H9 (cell line): ENCODE measurements around the gene DNAJC7. TPM values are rescaled to one million over a fixed set of nuclear protein-coding genes. Genes with fewer than 3 reads are reported as not detected.

Experiments used
- DNase-seq: peaks from one replicate; pipeline ENCODE4 v3.0.0-alpha.2; 2017
- H2AFZ ChIP-seq: one replicate; pipeline ENCODE4 v1.6.1; 2013; ENCODE audit warnings: mild to moderate bottlenecking, low read length, control low read depth, moderate library complexity
- H2AK5ac ChIP-seq: 2 replicates; pipeline ENCODE4 v1.6.1; 2013; ENCODE audit warnings: low read length, control low read depth, mixed read lengths; ENCODE audit not compliant: insufficient read length
- H2BK120ac ChIP-seq: one replicate; pipeline ENCODE4 v1.6.1; 2013; ENCODE audit warnings: low read depth, mild to moderate bottlenecking, low read length, control low read depth, inconsistent platforms; ENCODE audit not compliant: poor library complexity, severe bottlenecking
- H2BK12ac ChIP-seq: 2 replicates; pipeline ENCODE4 v1.6.1; 2013; ENCODE audit warnings: low read length, control low read depth, mixed read lengths, low read depth; ENCODE audit not compliant: insufficient read length
- H2BK15ac ChIP-seq: 2 replicates; pipeline ENCODE4 v1.6.1; 2013; ENCODE audit warnings: low read depth, low read length, control low read depth
- H2BK20ac ChIP-seq: one replicate; pipeline ENCODE4 v1.6.1; 2013; ENCODE audit warnings: low read depth, mild to moderate bottlenecking, low read length, control low read depth, inconsistent platforms; ENCODE audit not compliant: poor library complexity, severe bottlenecking
- H2BK5ac ChIP-seq: 2 replicates; pipeline ENCODE4 v1.6.1; 2013; ENCODE audit warnings: low read length, control low read depth, mixed read lengths; ENCODE audit not compliant: insufficient read length
- H3K14ac ChIP-seq: 2 replicates; pipeline ENCODE4 v1.6.1; 2013; ENCODE audit warnings: low read length, control low read depth; ENCODE audit not compliant: insufficient read depth
- H3K18ac ChIP-seq: 2 replicates; pipeline ENCODE4 v1.6.1; 2013; ENCODE audit warnings: low read depth, mild to moderate bottlenecking, mixed read lengths, low read length, control low read depth; ENCODE audit not compliant: insufficient read length
- H3K23ac ChIP-seq: 2 replicates; pipeline ENCODE4 v1.6.1; 2013; ENCODE audit warnings: low read length, control low read depth, mixed read lengths, low read depth; ENCODE audit not compliant: insufficient read length
- H3K23me2 ChIP-seq: 2 replicates; pipeline ENCODE4 v1.6.1; 2013; ENCODE audit warnings: low read depth, mild to moderate bottlenecking, mixed read lengths, low read length, control low read depth; ENCODE audit not compliant: insufficient read length, poor library complexity, severe bottlenecking
- H3K27ac ChIP-seq: 2 replicates; pipeline ENCODE4 v1.5.1; 2013; ENCODE audit warnings: low read length, control low read depth, mixed read lengths, low read depth; ENCODE audit not compliant: insufficient read length
- H3K27me3 ChIP-seq: 2 replicates; pipeline ENCODE4 v1.6.1; 2013; ENCODE audit warnings: low read length, control low read depth, inconsistent platforms; ENCODE audit not compliant: insufficient read depth
- H3K4ac ChIP-seq: 2 replicates; pipeline ENCODE4 v1.6.1; 2013; ENCODE audit warnings: low read depth, mild to moderate bottlenecking, control low read depth, inconsistent platforms, low read length, moderate library complexity
- H3K4me1 ChIP-seq: 2 replicates; pipeline ENCODE4 v1.6.1; 2013; ENCODE audit warnings: low read length, control low read depth, inconsistent platforms; ENCODE audit not compliant: insufficient read depth
- H3K4me2 ChIP-seq: 2 replicates; pipeline ENCODE4 v1.6.1; 2013; ENCODE audit warnings: low read length, control low read depth, mixed read lengths; ENCODE audit not compliant: insufficient read length, insufficient read depth
- H3K56ac ChIP-seq: 2 replicates; pipeline ENCODE4 v1.6.1; 2013; ENCODE audit warnings: low read depth, mild to moderate bottlenecking, mixed read lengths, low read length, control low read depth; ENCODE audit not compliant: insufficient read length
- H3K79me1 ChIP-seq: 2 replicates; pipeline ENCODE4 v1.6.1; 2013; ENCODE audit warnings: low read depth, mild to moderate bottlenecking, moderate library complexity, low read length, control low read depth, inconsistent platforms; ENCODE audit not compliant: insufficient read depth, poor library complexity, severe bottlenecking
- H3K79me2 ChIP-seq: 2 replicates; pipeline ENCODE4 v1.6.1; 2013; ENCODE audit warnings: low read length, control low read depth, inconsistent platforms; ENCODE audit not compliant: insufficient read depth
- H3K9ac ChIP-seq: 2 replicates; pipeline ENCODE4 v1.6.1; 2013; ENCODE audit warnings: low read length, control low read depth, mixed read lengths; ENCODE audit not compliant: insufficient read length; ENCODE audit errors: extremely low read depth
- H3K9me3 ChIP-seq: one replicate; pipeline ENCODE4 v1.6.1; 2013; ENCODE audit warnings: low read depth, low read length, inconsistent platforms; ENCODE audit not compliant: control insufficient read depth
- H3T11ph ChIP-seq: one replicate; pipeline ENCODE4 v1.6.1; 2013; ENCODE audit warnings: mild to moderate bottlenecking, low read length, control low read depth, inconsistent platforms
- H4K20me1 ChIP-seq: one replicate; pipeline ENCODE4 v1.6.1; 2013; ENCODE audit not compliant: control insufficient read depth, insufficient read length, insufficient read depth
- H4K5ac ChIP-seq: 2 replicates; pipeline ENCODE4 v1.6.1; 2013; ENCODE audit warnings: low read depth, mild to moderate bottlenecking, mixed read lengths, low read length, control low read depth; ENCODE audit not compliant: insufficient read length
- H4K8ac ChIP-seq: replicated peaks from 2 replicates; pipeline ENCODE4 v1.6.1; 2013; ENCODE audit warnings: low read length, control low read depth, mixed read lengths, low read depth; ENCODE audit not compliant: insufficient read length
- H4K91ac ChIP-seq: 2 replicates; pipeline ENCODE4 v1.6.1; 2013; ENCODE audit warnings: low read depth, mild to moderate bottlenecking, moderate library complexity, mixed read lengths, low read length, control low read depth; ENCODE audit not compliant: insufficient read length
- H3K27ac Mint-ChIP-seq, 3 experiments: 2 replicates in 2 of 3; 3 replicates in 1 of 3; pipeline ENCODE4 v1.8.0; 2020 to 2021; ENCODE audit warnings: mixed read lengths in 3 of 3, mild to moderate bottlenecking in 1 of 3, moderate library complexity in 1 of 3
- H3K27me3 Mint-ChIP-seq: 2 replicates; pipeline ENCODE4 v1.8.0; 2021; ENCODE audit warnings: low read depth, mild to moderate bottlenecking, moderate library complexity, mixed read lengths
- H3K36me3 Mint-ChIP-seq, 3 experiments: 2 replicates in 2 of 3; 3 replicates in 1 of 3; pipeline ENCODE4 v1.8.0; 2020 to 2021; ENCODE audit warnings: low read depth in 3 of 3, mixed read lengths in 3 of 3; ENCODE audit not compliant: insufficient read depth in 1 of 3
- H3K4me1 Mint-ChIP-seq, 2 experiments: 2 replicates each; pipeline ENCODE4 v1.8.0; 2020; ENCODE audit warnings: mixed read lengths in 2 of 2
- H3K4me3 Mint-ChIP-seq, 2 experiments: 2 replicates in 1 of 2; 3 replicates in 1 of 2; pipeline ENCODE4 v1.8.0; 2020 to 2021; ENCODE audit warnings: mild to moderate bottlenecking in 2 of 2, mixed read lengths in 2 of 2, moderate library complexity in 1 of 2
- H3K9me3 Mint-ChIP-seq, 2 experiments: 2 replicates in 1 of 2; 3 replicates in 1 of 2; pipeline ENCODE4 v1.8.0; 2020; ENCODE audit warnings: mild to moderate bottlenecking in 2 of 2, mixed read lengths in 2 of 2, moderate library complexity in 1 of 2
- CTCF ChIP-seq: fragments of 200-600 bp; sonication (generic); conservative IDR thresholded peaks from 3 replicates; pipeline ENCODE4 v1.8.0; 2021; ENCODE audit warnings: antibody characterized with exemption, mild to moderate bottlenecking
- WGBS: extraction: QIAGEN DNeasy Blood & Tissue Kit; methylation state at CpG from one replicate; pipeline ENCODE4 v1.1.7; 2013; ENCODE audit warnings: missing lambda C conversion rate, low lambda C conversion rate, mixed read lengths; ENCODE audit not compliant: insufficient read length; ENCODE audit errors: extremely low coverage; 5-methylcytosine and 5-hydroxymethylcytosine counted together
- total RNA-seq: library from RNA; stranded (reverse); gene quantifications from 2 replicates; pipeline ENCODE4 v1.2.1, GENCODE V29; 2021

The DNAJC7 gene
- total RNA-seq, 1 experiment from 2014 or later = 141 TPM

- DNase-seq = no peak
- peak overlapping the region; percentile 55 for H3K4me2 ChIP-seq
- H3K23me2 ChIP-seq = peaks cover 9% of the 10 kb centered on the region
- Mint-ChIP-seq H3K27me3 (peaks cover 33% of the 10 kb centered on the region), H3K27ac (peak overlapping the region in 1 of 3 experiments; percentile 82; a peak in 1 of 7 replicates), H3K4me1 (peaks cover 43 to 52% of the 10 kb centered on the region in 2 experiments), H3K9me3 (no peaks in the 10 kb centered on the region), H3K36me3 (no peaks in the 10 kb centered on the region; a peak in 1 of 7 replicates), H3K4me3 (peak overlapping the region; percentile 72 to 88)
- no peak overlapping the region for H3K27ac ChIP-seq
- no peak overlapping the region for H2BK15ac ChIP-seq
- no peaks in the 10 kb centered on the region for H3K27me3 ChIP-seq
- H3K56ac ChIP-seq = no peak overlapping the region
- no peak overlapping the region for H2AK5ac ChIP-seq
- no peak overlapping the region for H2AFZ ChIP-seq
- peaks cover 7% of the 10 kb centered on the region; the same call in 1 of the 2 replicates for H3K4me1 ChIP-seq
- no peak overlapping the region for H3K4ac ChIP-seq
- WGBS = no CpG with 5 or more reads among the region's 7 CpGs
- no peaks in the 10 kb centered on the region for H3K9me3 ChIP-seq
- no peak overlapping the region for H4K5ac ChIP-seq
- no peak overlapping the region for H3T11ph ChIP-seq
- H2BK20ac ChIP-seq = no peak overlapping the region
- no peak overlapping the region for H2BK5ac ChIP-seq
- no peaks in the 10 kb centered on the region for H3K79me1 ChIP-seq
- no peak overlapping the region for H3K18ac ChIP-seq
- no peak overlapping the region for H3K23ac ChIP-seq
- H2BK120ac ChIP-seq = no peak overlapping the region
- no peak for TF ChIP-seq CTCF
- H4K20me1 ChIP-seq = no peaks in the 10 kb centered on the region
- no peak overlapping the region for H4K91ac ChIP-seq
- no peaks in the 10 kb centered on the region for H3K79me2 ChIP-seq
- no peak overlapping the region for H3K14ac ChIP-seq
- no peak overlapping the region for H4K8ac ChIP-seq
- no peak overlapping the region for H2BK12ac ChIP-seq
- no peak overlapping the region for H3K9ac ChIP-seq
Measured at GRCh38 chr17:42049834-42050392, 32.7 kb upstream of the DNAJC7 start.
